Left lung (tissue), 10 donors: ENCODE results near the gene LRMDA. TPM values are rescaled to one million over a fixed set of nuclear protein-coding genes. Genes with fewer than 3 reads are reported as not detected.
A peak's percentile ranks its signal among the peaks of the same experiment; 100 is the strongest.

Experiments
- ATAC-seq: fragments of 200-7000 bp; cut with Tn5 transposase; one replicate; pipeline ENCODE4 v1.9.1; 2020; ENCODE audit warnings: moderate library complexity
- DNase-seq, 4 donors: peaks; one replicate each; pipeline ENCODE4 v3.0.0-alpha.2; 2013 to 2020
- H3K27ac ChIP-seq, 2 donors: fragments of 200-600 bp; sonication (generic) in 1 of 2; one replicate each; pipeline versions ENCODE4 v1.5.0 to v1.8.0; 2020 to 2021
- H3K27me3 ChIP-seq, 2 donors: fragments of 200-600 bp; sonication (generic) in 1 of 2; one replicate each; pipeline versions ENCODE4 v1.5.0 to v1.8.0; 2020 to 2021
- H3K36me3 ChIP-seq, 2 donors: fragments of 200-600 bp; sonication (generic) in 1 of 2; one replicate each; pipeline versions ENCODE4 v1.5.0 to v1.8.0; 2020 to 2021
- H3K4me1 ChIP-seq, 2 donors: fragments of 200-600 bp; one replicate each; pipeline ENCODE4 v1.8.0; 2021
- H3K4me3 ChIP-seq, 2 donors: fragments of 200-600 bp; sonication (generic) in 1 of 2; one replicate each; pipeline versions ENCODE4 v1.5.0 to v1.8.0; 2020 to 2021; ENCODE audit warnings: mild to moderate bottlenecking in 1 of 2
- H3K9me3 ChIP-seq, 2 donors: fragments of 200-600 bp; sonication (generic) in 1 of 2; one replicate each; pipeline versions ENCODE4 v1.5.0 to v1.8.0; 2020 to 2021
- intact Hi-C, 2 donors: fragments of 100-400 bp; cut with DNase I; formaldehyde crosslinking; loops; one replicate each; pipeline versions ENCODE4 v1.11.2 to v1.14.2; 2022
- polyA plus RNA-seq, 6 donors: library from polyadenylated mRNA; unstranded; fragments of 120-200 nt; gene quantifications; one replicate each; pipeline ENCODE4 v1.2.1, GENCODE V29; 2013; ENCODE audit not compliant: insufficient read length in 6 of 6
- total RNA-seq, 2 donors: library from RNA; stranded (reverse); fragmentation: NEBNext Ultra II Directional; extraction: Animal tissue kit (Norgen Biotek cat#: 25700); gene quantifications; one replicate each; pipeline ENCODE4 v1.2.1, GENCODE V29; 2021
- TF ChIP-seq, protein P1 (sequence below), 2 donors: fragments of 200-600 bp; sonication (generic) in 1 of 2; IDR thresholded peaks; one replicate each; pipeline versions ENCODE4 v1.5.0 to v1.8.0; 2021; ENCODE audit warnings: antibody characterized with exemption in 2 of 2
- donor health status: DM: no; HTN: yes; CAD: no.
- donor health status: DM: no; HTN: no; CAD: no.

LRMDA gene
- total and polyA plus RNA-seq, 8 donors, result 13.9 to 23.6 (median 18.7) TPM

GRCh38 chr10:75779276-75779675 lies 347.9 kb downstream of the LRMDA start:
- no peak for ATAC-seq
- TF ChIP-seq, protein P1, sequence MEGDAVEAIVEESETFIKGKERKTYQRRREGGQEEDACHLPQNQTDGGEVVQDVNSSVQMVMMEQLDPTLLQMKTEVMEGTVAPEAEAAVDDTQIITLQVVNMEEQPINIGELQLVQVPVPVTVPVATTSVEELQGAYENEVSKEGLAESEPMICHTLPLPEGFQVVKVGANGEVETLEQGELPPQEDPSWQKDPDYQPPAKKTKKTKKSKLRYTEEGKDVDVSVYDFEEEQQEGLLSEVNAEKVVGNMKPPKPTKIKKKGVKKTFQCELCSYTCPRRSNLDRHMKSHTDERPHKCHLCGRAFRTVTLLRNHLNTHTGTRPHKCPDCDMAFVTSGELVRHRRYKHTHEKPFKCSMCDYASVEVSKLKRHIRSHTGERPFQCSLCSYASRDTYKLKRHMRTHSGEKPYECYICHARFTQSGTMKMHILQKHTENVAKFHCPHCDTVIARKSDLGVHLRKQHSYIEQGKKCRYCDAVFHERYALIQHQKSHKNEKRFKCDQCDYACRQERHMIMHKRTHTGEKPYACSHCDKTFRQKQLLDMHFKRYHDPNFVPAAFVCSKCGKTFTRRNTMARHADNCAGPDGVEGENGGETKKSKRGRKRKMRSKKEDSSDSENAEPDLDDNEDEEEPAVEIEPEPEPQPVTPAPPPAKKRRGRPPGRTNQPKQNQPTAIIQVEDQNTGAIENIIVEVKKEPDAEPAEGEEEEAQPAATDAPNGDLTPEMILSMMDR (IDR thresholded peaks at IDR 0.05), result no peak
- Histone ChIP-seq H3K27ac (no peak overlapping the region), H3K27me3 (no peaks in the 10 kb centered on the region), H3K4me1 (peaks cover 0 to 8% of the 10 kb centered on the region in 2 donors), H3K36me3 (no peaks in the 10 kb centered on the region), H3K4me3 (no peak overlapping the region), H3K9me3 (no peaks in the 10 kb centered on the region)
- DNase-seq, result no peak
- intact Hi-C loops, result no loop called here

GRCh38 chr10:75782463-75783248 lies 351.2 kb downstream of the LRMDA start:
- DNase-seq (no peak), ATAC-seq (no peak)
- no peak overlapping the region for H3K4me3 ChIP-seq
- no peaks in the 10 kb centered on the region for H3K36me3 ChIP-seq
- intact Hi-C loops, result no loop called here
- no peaks in the 10 kb centered on the region for H3K27me3 ChIP-seq
- H3K27ac ChIP-seq, result no peak overlapping the region
- H3K9me3 ChIP-seq, result no peaks in the 10 kb centered on the region
- TF ChIP-seq, protein P1 (IDR thresholded peaks at IDR 0.05), result no peak
- H3K4me1 ChIP-seq, result no peaks in the 10 kb centered on the region

DNA sequence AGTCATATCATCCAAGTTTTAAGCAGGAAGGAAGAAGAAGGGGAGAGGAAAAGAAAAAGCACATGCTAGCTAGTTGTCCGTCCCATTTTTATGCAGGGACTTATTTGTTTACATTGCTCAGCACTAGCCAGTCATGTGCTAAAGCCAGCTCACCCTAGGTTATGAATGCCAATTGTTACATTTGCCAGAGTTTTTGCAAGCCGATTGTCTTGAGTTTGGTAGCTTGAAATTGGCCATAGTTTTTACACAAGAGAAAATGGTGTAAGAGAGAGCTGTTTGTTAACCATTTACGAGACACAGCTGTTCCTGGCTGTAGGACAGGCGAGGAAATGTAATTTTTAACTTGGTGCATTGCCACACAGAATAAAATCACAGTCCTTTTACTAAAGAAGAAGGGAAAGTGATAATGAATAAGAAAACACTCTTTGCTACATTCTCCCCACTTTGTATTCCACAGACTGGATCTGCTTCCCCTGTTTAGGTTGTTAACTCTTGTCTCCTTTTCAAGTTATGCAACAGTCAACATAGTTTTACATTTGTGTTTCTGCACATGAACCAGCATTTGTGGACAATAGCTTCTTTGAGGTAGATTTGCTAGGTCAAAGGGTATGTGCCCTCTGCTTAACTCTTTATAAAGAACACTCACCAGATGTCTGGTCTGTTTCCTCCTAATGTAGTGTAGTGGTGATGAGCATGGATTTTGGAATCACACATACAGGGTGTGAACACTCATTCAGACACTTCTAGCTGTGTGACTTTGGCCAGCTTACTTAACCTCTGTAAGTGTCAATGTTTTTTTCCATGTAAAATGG lies 357.2 kb downstream of the LRMDA start:
- TF ChIP-seq, protein P1 (IDR thresholded peaks at IDR 0.05), result no peak
- Histone ChIP-seq H3K27me3 (no peaks in the 10 kb centered on the region), H3K4me1 (peaks cover 6 to 13% of the 10 kb centered on the region in 2 donors), H3K9me3 (no peaks in the 10 kb centered on the region), H3K36me3 (no peaks in the 10 kb centered on the region), H3K27ac (peak overlapping the region; percentile 34 to 40), H3K4me3 (no peak overlapping the region)
- ATAC-seq (peak; percentile 82), DNase-seq (no peak)
- intact Hi-C loops, result no loop called here

- TF ChIP-seq, protein P1 (IDR thresholded peaks at IDR 0.05), result no peak
- peaks cover 0 to 2% of the 10 kb centered on the region in 2 donors for H3K4me1 ChIP-seq
- no peak for ATAC-seq
These were observed 362.4 kb downstream of the LRMDA start for GRCh38 chr10:75793848-75794247.

GRCh38 chr10:75801121-75801520 lies 369.7 kb downstream of the LRMDA start:
- intact Hi-C loops, result no loop called here
- no peaks in the 10 kb centered on the region for H3K4me1 ChIP-seq
- DNase-seq, result no peak
- H3K27me3 ChIP-seq, result no peaks in the 10 kb centered on the region
- TF ChIP-seq, protein P1 (IDR thresholded peaks at IDR 0.05), result no peak
- H3K9me3 ChIP-seq, result peaks cover 0 to 11% of the 10 kb centered on the region in 2 donors
- no peak for ATAC-seq
- no peak overlapping the region for H3K27ac ChIP-seq
- no peak overlapping the region for H3K4me3 ChIP-seq
- no peaks in the 10 kb centered on the region for H3K36me3 ChIP-seq

More at GRCh38 chr10:75793848-75794247, 362.4 kb downstream of the LRMDA start:
- Histone ChIP-seq H3K27ac (no peak overlapping the region), H3K27me3 (no peaks in the 10 kb centered on the region), H3K9me3 (peaks cover 0 to 20% of the 10 kb centered on the region in 2 donors), H3K4me3 (no peak overlapping the region), H3K36me3 (no peaks in the 10 kb centered on the region)
- no peak for DNase-seq
- intact Hi-C loops, result no loop called here
